Uterus (tissue), 4 donors: ENCODE measurements around the gene DEK. TPM values are rescaled to one million over a fixed set of nuclear protein-coding genes. Genes with fewer than 3 reads are reported as not detected.
A peak's percentile ranks its signal among the peaks of the same experiment; 100 is the strongest.

Experiments
- DNase-seq, 2 donors: peaks; one replicate each; pipeline ENCODE4 v3.0.0-alpha.2; 2019 to 2020
- H3K27ac ChIP-seq, 2 donors: fragments of 200-600 bp; sonication (generic); 1 replicate in 1 of 2; 2 replicates in 1 of 2; pipeline ENCODE4 v1.5.1; 2016 to 2018
- H3K27me3 ChIP-seq, 2 donors: fragments of 200-600 bp; sonication (generic); one replicate each; pipeline ENCODE4 v1.5.1; 2018 to 2019; ENCODE audit warnings: control low read depth in 1 of 2
- H3K36me3 ChIP-seq, 2 donors: fragments of 200-600 bp; sonication (generic); one replicate each; pipeline ENCODE4 v1.5.1; 2019; ENCODE audit warnings: control low read depth in 1 of 2
- H3K4me1 ChIP-seq, 2 donors: fragments of 200-600 bp; sonication (generic); one replicate each; pipeline ENCODE4 v1.5.1; 2018 to 2019; ENCODE audit warnings: control low read depth in 1 of 2
- H3K4me3 ChIP-seq, 2 donors: fragments of 200-600 bp; sonication (generic); 1 replicate in 1 of 2; 2 replicates in 1 of 2; pipeline ENCODE4 v1.5.1; 2018 to 2019; ENCODE audit warnings: mild to moderate bottlenecking in 1 of 2
- H3K9me3 ChIP-seq, 2 donors: fragments of 200-600 bp; sonication (generic); one replicate each; pipeline ENCODE4 v1.5.1; 2019; ENCODE audit warnings: control low read depth in 1 of 2
- CTCF ChIP-seq, 4 experiments: fragments of 200-600 bp in 2 of 4; fragments of 450-650 bp in 2 of 4; sonication (generic) in 2 of 4; IDR thresholded peaks; one replicate each; pipeline ENCODE4 v1.5.1; 2016 to 2019; ENCODE audit warnings: antibody characterized with exemption in 4 of 4, mild to moderate bottlenecking in 2 of 4, moderate library complexity in 1 of 4
- POLR2A ChIP-seq, 2 donors: fragments of 450-650 bp; IDR thresholded peaks; one replicate each; pipeline ENCODE4 v1.6.1; 2016; ENCODE audit warnings: antibody characterized with exemption in 2 of 2, mild to moderate bottlenecking in 1 of 2, moderate library complexity in 1 of 2
- intact Hi-C: fragments of 100-400 bp; cut with DNase I; formaldehyde crosslinking; loops from one replicate; pipeline ENCODE4 v1.15.1; 2023; ENCODE audit warnings: low total_unique reads
- total RNA-seq, 4 donors: library from RNA; depleted of rRNA in 3 of 4; stranded (reverse); fragments of >200 nt in 3 of 4; gene quantifications; one replicate each; pipeline versions ENCODE4 v1.1.0 to v1.2.4, GENCODE V29; 2014 to 2023
- donor health status: DM: yes; HTN: yes; CAD: no.

DEK gene
- total RNA-seq, 4 donors from 2014 or later: 126 to 171 (median 144) TPM

GRCh38 chr6:18265787-18266522, 1.6 kb upstream of the DEK start:
- H3K27ac ChIP-seq: peak overlapping the region in 1 of 2 donors; percentile 100
- no peaks in the 10 kb centered on the region for H3K9me3 ChIP-seq
- no peaks in the 10 kb centered on the region for H3K27me3 ChIP-seq
- peaks cover 0 to 20% of the 10 kb centered on the region in 2 donors for H3K4me1 ChIP-seq
- DNase-seq: no peak
- no peak overlapping the region for H3K4me3 ChIP-seq
- no peak for TF ChIP-seq CTCF (IDR thresholded peaks at IDR 0.05)
- TF ChIP-seq POLR2A (IDR thresholded peaks at IDR 0.05): no peak
- H3K36me3 ChIP-seq: no peaks in the 10 kb centered on the region
- intact Hi-C loops: no loop called here

- intact Hi-C loops: no loop called here
- no peaks in the 10 kb centered on the region for H3K9me3 ChIP-seq
- H3K36me3 ChIP-seq: no peaks in the 10 kb centered on the region
- TF ChIP-seq CTCF (IDR thresholded peaks at IDR 0.05): no peak
- TF ChIP-seq POLR2A (IDR thresholded peaks at IDR 0.05): no peak
- H3K27me3 ChIP-seq: no peaks in the 10 kb centered on the region
- no peak for DNase-seq
- peak overlapping the region; percentile 92 to 98 for H3K4me3 ChIP-seq
- peak overlapping the region; percentile 99 to 100 for H3K27ac ChIP-seq
- peaks cover 0 to 20% of the 10 kb centered on the region in 2 donors for H3K4me1 ChIP-seq
Observed at GRCh38 chr6:18264923-18265377, 620 bp upstream of the DEK start.

- no peaks in the 10 kb centered on the region for H3K9me3 ChIP-seq
- peak overlapping the region; percentile 92 to 98 for H3K4me3 ChIP-seq
- no peak for TF ChIP-seq CTCF (IDR thresholded peaks at IDR 0.05)
- no peak for TF ChIP-seq POLR2A (IDR thresholded peaks at IDR 0.05)
- no peaks in the 10 kb centered on the region for H3K36me3 ChIP-seq
- peak overlapping the region; percentile 99 to 100 for H3K27ac ChIP-seq
- DNase-seq: no peak
- intact Hi-C loops: no loop called here
- H3K27me3 ChIP-seq: no peaks in the 10 kb centered on the region
- H3K4me1 ChIP-seq: peaks cover 0 to 20% of the 10 kb centered on the region in 2 donors
Observed at GRCh38 chr6:18263418-18264218, 712 bp downstream of the DEK start.

- Histone ChIP-seq H3K27me3 (no peaks in the 10 kb centered on the region), H3K4me1 (peaks cover 0 to 20% of the 10 kb centered on the region in 2 donors), H3K4me3 (peak overlapping the region; percentile 92 to 98), H3K36me3 (no peaks in the 10 kb centered on the region), H3K27ac (peak overlapping the region; percentile 99 to 100), H3K9me3 (no peaks in the 10 kb centered on the region)
- intact Hi-C loops: no loop called here
- TF ChIP-seq POLR2A (IDR thresholded peaks at IDR 0.05): no peak
- no peak for TF ChIP-seq CTCF (IDR thresholded peaks at IDR 0.05)
- no peak for DNase-seq
Observed at GRCh38 chr6:18262702-18263417, 1.5 kb downstream of the DEK start.
